RCC 7860 (cell line): ENCODE measurements around the gene ARSH.
A peak's percentile ranks its signal among the peaks of the same experiment; 100 is the strongest.
"Not testable (repeated sequence)": the region's sequence is repeated elsewhere in the genome, so short reads cannot be mapped to it uniquely, and the experiment has no call there.

Experiments
- DNase-seq: peaks from one replicate; pipeline ENCODE4 v3.0.0-alpha.2; 2015; ENCODE audit warnings: low spot score
- FAIRE-seq: peaks from 2 replicates; lab custom pipeline; 2012; peaks lifted over from hg19 to GRCh38; lab: Jason Lieb, UNC

ARSH gene

GRCh38 chrX:3006495-3006894, at the start of gene ARSH:
Gene ARSH (plus strand): TSS chrX:3006546. CDS start chrX:3006613, 67 bp downstream.
- DNase-seq (no peak), FAIRE-seq (no peak)

GRCh38 chrX:2958199-2958598, 48.1 kb upstream of the ARSH start:
- DNase-seq = no peak
- FAIRE-seq = no peak

- FAIRE-seq = no peak
- no peak for DNase-seq
These were observed 45.4 kb upstream of the ARSH start for GRCh38 chrX:2960861-2961515.

- FAIRE-seq (no peak), DNase-seq (no peak)
These were observed 44.0 kb upstream of the ARSH start for GRCh38 chrX:2962381-2962780.

- not testable (repeated sequence) for FAIRE-seq, DNase-seq
These were observed 42.9 kb upstream of the ARSH start for GRCh38 chrX:2963449-2963848.

- FAIRE-seq (peak; percentile 88), DNase-seq (peak; percentile 62)
These were observed 42.2 kb upstream of the ARSH start for GRCh38 chrX:2963992-2964794.

GRCh38 chrX:2965965-2966364, 40.4 kb upstream of the ARSH start:
- peak; percentile 6 for DNase-seq
- no peak for FAIRE-seq

- DNase-seq (no peak), FAIRE-seq (no peak)
These were observed 39.3 kb upstream of the ARSH start for GRCh38 chrX:2967012-2967411.

GRCh38 chrX:2967584-2967983, 38.8 kb upstream of the ARSH start:
- FAIRE-seq = no peak
- DNase-seq = no peak

- FAIRE-seq (no peak), DNase-seq (no peak)
These were observed 38.1 kb upstream of the ARSH start for GRCh38 chrX:2967998-2968909.

GRCh38 chrX:2969021-2969420, 37.3 kb upstream of the ARSH start:
- FAIRE-seq (no peak), DNase-seq (no peak)

- DNase-seq (no peak), FAIRE-seq (no peak)
These were observed 34.0 kb upstream of the ARSH start for GRCh38 chrX:2972391-2972790.

- no peak for DNase-seq
- FAIRE-seq = no peak
These were observed 31.4 kb upstream of the ARSH start for GRCh38 chrX:2974961-2975360.

- FAIRE-seq, DNase-seq: not testable (repeated sequence)
These were observed 27.7 kb upstream of the ARSH start for GRCh38 chrX:2978639-2979038.

- FAIRE-seq (no peak), DNase-seq (no peak)
These were observed 22.0 kb upstream of the ARSH start for GRCh38 chrX:2984342-2984741.

GRCh38 chrX:2989565-2989964, 16.8 kb upstream of the ARSH start:
- FAIRE-seq (no peak), DNase-seq (no peak)

- no peak for DNase-seq
- FAIRE-seq = no peak
These were observed 4.2 kb downstream of the ARSH start for GRCh38 chrX:3010532-3010931.

- DNase-seq = no peak
- FAIRE-seq = no peak
These were observed 11.1 kb downstream of the ARSH start for GRCh38 chrX:3017492-3017891.

- DNase-seq (no peak), FAIRE-seq (no peak)
These were observed 17.8 kb downstream of the ARSH start for GRCh38 chrX:3024176-3024575.

GRCh38 chrX:3026074-3026815, 19.9 kb downstream of the ARSH start:
- FAIRE-seq (no peak), DNase-seq (no peak)

GRCh38 chrX:3029129-3029528, 22.8 kb downstream of the ARSH start:
- no peak for DNase-seq

More at GRCh38 chrX:3029129-3029528, 22.8 kb downstream of the ARSH start:
- FAIRE-seq = no peak
